ENCODE results near the gene HS3ST1. TPM values are rescaled to one million over a fixed set of nuclear protein-coding genes. Genes with fewer than 3 reads are reported as not detected.

The HS3ST1 gene
- total RNA-seq, 1 experiment from 2014 or later, result 134 TPM

GRCh38 chr4:11424856-11425255 lies 3.8 kb downstream of the HS3ST1 start:
- intact Hi-C loops (cut with micrococcal nuclease), result loop anchor here (5.0 to 10.0 kb wide), 3 partner anchors 530 to 1210 kb away; no protein-coding TSS in a partner anchor
- no peak overlapping the region for H3K4me3 ChIP-seq (replicated peaks in 1 of 2; ENCODE audit: low read depth in 1 of 2, low read length in 2 of 2)
- H3K36me3 ChIP-seq (ENCODE audit: control insufficient read depth in 1 of 2, insufficient read depth in 2 of 2, low read length in 2 of 2), result peaks cover 10 to 69% of the 10 kb centered on the region in 2 experiments
- peaks cover 99% of the 10 kb centered on the region for H3K79me2 ChIP-seq (ENCODE audit: insufficient read depth, low read length)
- RAD21 ChIA-PET (ENCODE audit: low non-redundant PET in 1 of 2, low total read pairs in 2 of 2, uncharacterized antibody in 2 of 2, unreplicated experiment in 2 of 2), result no interaction called here
- POLR2A ChIA-PET, result no interaction called here
- peaks cover 14% of the 10 kb centered on the region for H4K20me1 ChIP-seq (ENCODE audit: insufficient read depth)
- peak overlapping the region; percentile 75 for H3K4me2 ChIP-seq (ENCODE audit: low read length)
- DNase-seq (ENCODE audit: low read depth, low spot score) (no peak), ATAC-seq (no peak)
- no peak for TF ChIP-seq ELF1 (IDR thresholded peaks at IDR 0.05; ENCODE audit: borderline replicate concordance, low read depth)
- no peak for TF ChIP-seq ZNF274 (IDR thresholded peaks at IDR 0.05; ENCODE audit: low read depth, low read length)
- no peak for TF ChIP-seq EGR1 (IDR thresholded peaks at IDR 0.05; ENCODE audit: low read depth)
- no peak for TF ChIP-seq CBX3 (IDR thresholded peaks at IDR 0.05; ENCODE audit: low read depth)
- TF ChIP-seq ZBTB33 (IDR thresholded peaks at IDR 0.05; ENCODE audit: extremely low read depth, insufficient replicate concordance, low read length), result no peak
- TF ChIP-seq EZH2phosphoT487 (IDR thresholded peaks at IDR 0.05; ENCODE audit: borderline replicate concordance), result no peak
- no peak for TF ChIP-seq SRF (IDR thresholded peaks at IDR 0.05; ENCODE audit: low read depth)
- TF ChIP-seq POLR2AphosphoS5 (IDR thresholded peaks at IDR 0.05; ENCODE audit: low read depth, low read length), result no peak; the same call in none of the 2 replicates
- no peak for TF ChIP-seq POLR2A (IDR thresholded peaks at IDR 0.05; ENCODE audit: borderline replicate concordance, extremely low read depth, insufficient read depth, insufficient read length)
- no peak for TF ChIP-seq SP1 (IDR thresholded peaks at IDR 0.05; ENCODE audit: low read depth)
- TF ChIP-seq JUND (IDR thresholded peaks at IDR 0.05), result no peak
- no peak for TF ChIP-seq EZH2 (IDR thresholded peaks at IDR 0.05)
- no peak for TF ChIP-seq REST (IDR thresholded peaks at IDR 0.05; ENCODE audit: low read depth)
- no peak for TF ChIP-seq FOSL1 (IDR thresholded peaks at IDR 0.05; ENCODE audit: low read depth)
- H3K9ac ChIP-seq (ENCODE audit: low read length), result no peak overlapping the region
- no peaks in the 10 kb centered on the region for H3K9me3 ChIP-seq (ENCODE audit: control insufficient read depth in 1 of 2, insufficient read depth in 1 of 2, low read depth in 1 of 2, low read length in 2 of 2)
- H3K4me1 ChIP-seq (ENCODE audit: control insufficient read depth in 1 of 2, insufficient read depth in 2 of 2, low read length in 2 of 2), result peaks cover 21 to 79% of the 10 kb centered on the region in 2 experiments
- H3K9me2 ChIP-seq (ENCODE audit: insufficient read depth), result no peaks in the 10 kb centered on the region
- H2AFZ ChIP-seq (ENCODE audit: low read depth, low read length, poor library complexity, severe bottlenecking), result no peak overlapping the region
- H3K27ac ChIP-seq (ENCODE audit: low read depth, low read length), result peak overlapping the region; percentile 29
- CTCF ChIA-PET, result interaction anchor here (1.2 kb wide), 1 partner anchor 10 kb away, joined by 3 read pairs; no protein-coding TSS in a partner anchor
- no peaks in the 10 kb centered on the region for H3K27me3 ChIP-seq (ENCODE audit: insufficient read depth, low read length)
- no TSS peak for BruUV-seq (replicated peaks)

All from HCT116 (cell line).